ENCODE measurements around the gene RPL9.

- TF ChIP-seq POLR2A (IDR thresholded peaks at IDR 0.05), result no peak
- no peak for TF ChIP-seq EP300 (IDR thresholded peaks at IDR 0.05)
- TF ChIP-seq, protein P1, sequence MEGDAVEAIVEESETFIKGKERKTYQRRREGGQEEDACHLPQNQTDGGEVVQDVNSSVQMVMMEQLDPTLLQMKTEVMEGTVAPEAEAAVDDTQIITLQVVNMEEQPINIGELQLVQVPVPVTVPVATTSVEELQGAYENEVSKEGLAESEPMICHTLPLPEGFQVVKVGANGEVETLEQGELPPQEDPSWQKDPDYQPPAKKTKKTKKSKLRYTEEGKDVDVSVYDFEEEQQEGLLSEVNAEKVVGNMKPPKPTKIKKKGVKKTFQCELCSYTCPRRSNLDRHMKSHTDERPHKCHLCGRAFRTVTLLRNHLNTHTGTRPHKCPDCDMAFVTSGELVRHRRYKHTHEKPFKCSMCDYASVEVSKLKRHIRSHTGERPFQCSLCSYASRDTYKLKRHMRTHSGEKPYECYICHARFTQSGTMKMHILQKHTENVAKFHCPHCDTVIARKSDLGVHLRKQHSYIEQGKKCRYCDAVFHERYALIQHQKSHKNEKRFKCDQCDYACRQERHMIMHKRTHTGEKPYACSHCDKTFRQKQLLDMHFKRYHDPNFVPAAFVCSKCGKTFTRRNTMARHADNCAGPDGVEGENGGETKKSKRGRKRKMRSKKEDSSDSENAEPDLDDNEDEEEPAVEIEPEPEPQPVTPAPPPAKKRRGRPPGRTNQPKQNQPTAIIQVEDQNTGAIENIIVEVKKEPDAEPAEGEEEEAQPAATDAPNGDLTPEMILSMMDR (IDR thresholded peaks at IDR 0.05), result no peak
- no peak for TF ChIP-seq POLR2AphosphoS5 (IDR thresholded peaks at IDR 0.05)
These were observed 27.6 kb upstream of the RPL9 start for GRCh38 chr4:39486221-39486804.
